PC-9 (cell line): ENCODE data around the gene XRCC3. TPM values are rescaled to one million over a fixed set of nuclear protein-coding genes. Genes with fewer than 3 reads are reported as not detected.

Source experiments
- BruUV-seq: library from RNA; stranded (reverse); fragments of 400-500 nt; replicated peaks from 2 replicates; lab custom pipeline; 2021; lab: Mats Ljungman, UMichigan
- CTCF ChIA-PET: fragments of 300-600 bp; sonication (Branson Sonifier 250); formaldehyde crosslinking; loops from one replicate; lab custom pipeline; 2022; ENCODE audit warnings: antibody characterized with exemption; lab: Charles Lee
- POLR2A ChIA-PET: fragments of 300-600 bp; sonication (Branson Sonifier 250); formaldehyde crosslinking; loops from one replicate; lab custom pipeline; 2022; ENCODE audit warnings: antibody characterized with exemption; ENCODE audit not compliant: unreplicated experiment; lab: Charles Lee
- DNase-seq, 2 experiments: peaks; one replicate each; pipeline versions ENCODE4 v3.0.0 to v3.0.0-alpha.2; 2015 to 2022; ENCODE audit warnings: mixed read lengths in 1 of 2
- H2AFZ ChIP-seq: fragments of 200-600 bp; sonication (generic); 2 replicates; pipeline ENCODE4 v1.8.1; 2017; ENCODE audit warnings: antibody characterized with exemption
- H3F3A ChIP-seq: fragments of 200-600 bp; sonication (generic); 2 replicates; pipeline ENCODE4 v1.8.1; 2017; ENCODE audit warnings: antibody characterized with exemption, mild to moderate bottlenecking, low read depth; ENCODE audit not compliant: insufficient read depth
- H3K27ac ChIP-seq: fragments of 200-600 bp; sonication (generic); 2 replicates; pipeline ENCODE4 v1.6.1; 2016; ENCODE audit warnings: mixed run types
- H3K27me3 ChIP-seq: fragments of 200-600 bp; sonication (generic); 2 replicates; pipeline ENCODE4 v1.6.1; 2016; ENCODE audit warnings: low read depth, mixed run types; ENCODE audit not compliant: insufficient read depth
- H3K36me3 ChIP-seq: fragments of 200-600 bp; sonication (generic); 2 replicates; pipeline ENCODE4 v1.6.1; 2016; ENCODE audit warnings: low read depth, mixed run types
- H3K4me1 ChIP-seq: fragments of 200-600 bp; sonication (generic); replicated peaks from 2 replicates; pipeline ENCODE4 v1.6.1; 2016; ENCODE audit warnings: mixed run types; ENCODE audit not compliant: insufficient read depth
- H3K4me2 ChIP-seq: fragments of 200-600 bp; sonication (generic); 2 replicates; pipeline ENCODE4 v1.6.1; 2017; ENCODE audit warnings: mixed run types
- H3K4me3 ChIP-seq: fragments of 200-600 bp; sonication (generic); 2 replicates; pipeline ENCODE4 v1.6.1; 2016; ENCODE audit warnings: mixed run types
- H3K79me2 ChIP-seq: fragments of 200-600 bp; sonication (generic); 2 replicates; pipeline ENCODE4 v1.6.1; 2017; ENCODE audit warnings: low read depth, mixed run types
- H3K9me2 ChIP-seq: fragments of 200-600 bp; sonication (generic); 2 replicates; pipeline ENCODE4 v1.8.1; 2017; ENCODE audit warnings: mild to moderate bottlenecking; ENCODE audit not compliant: insufficient read depth
- H3K9me3 ChIP-seq: fragments of 200-600 bp; sonication (generic); 2 replicates; pipeline ENCODE4 v1.8.1; 2016; ENCODE audit warnings: low read depth; ENCODE audit not compliant: insufficient read depth
- H4K20me1 ChIP-seq: fragments of 200-600 bp; sonication (generic); 2 replicates; pipeline ENCODE4 v1.8.1; 2017; ENCODE audit not compliant: insufficient read depth
- EZH2 ChIP-seq: fragments of 200-600 bp; sonication (generic); IDR thresholded peaks from 2 replicates; pipeline ENCODE4 v1.8.0; 2017; ENCODE audit warnings: antibody characterized with exemption, low read depth
- intact Hi-C: fragments of 100-400 bp; cut with micrococcal nuclease; formaldehyde crosslinking; loops from one replicate; pipeline ENCODE4 v1.10.0; 2022; ENCODE audit not compliant: unreplicated experiment
- total RNA-seq: library from RNA; stranded (reverse); gene quantifications from 2 replicates; pipeline ENCODE4 v1.2.3, GENCODE V29; 2021
- TF ChIP-seq, protein P1 (sequence below): fragments of 200-600 bp; sonication (generic); conservative IDR thresholded peaks from 2 replicates; pipeline ENCODE4 v1.6.1; 2017; ENCODE audit warnings: mixed run types, antibody characterized with exemption, mild to moderate bottlenecking, moderate library complexity

Gene XRCC3
- total RNA-seq, 1 experiment from 2014 or later, result 65.1 TPM

DNA sequence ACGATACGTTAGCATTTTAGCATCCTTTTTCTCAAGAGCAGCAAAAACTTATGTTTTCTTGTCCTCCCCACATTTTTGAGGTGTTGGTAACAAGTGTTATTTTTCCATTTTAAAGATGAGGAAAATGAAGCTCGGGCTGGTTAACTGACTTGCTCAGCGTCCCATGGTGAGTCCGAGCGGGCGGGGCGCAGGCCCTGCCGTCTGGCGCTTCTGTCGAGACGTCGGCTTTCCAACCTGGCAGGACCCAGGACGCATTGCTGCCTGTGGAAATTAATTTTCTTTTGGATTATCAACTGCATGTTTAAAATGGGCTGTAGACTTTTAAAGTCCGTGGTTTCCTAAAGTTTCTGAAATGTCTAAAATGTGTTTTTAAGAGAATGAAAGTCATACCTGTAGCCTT, 30.4 kb downstream of the XRCC3 start:
- no TSS peak for BruUV-seq
- Histone ChIP-seq H3K4me2 (no peak overlapping the region), H3K36me3 (peaks cover 82% of the 10 kb centered on the region), H3K79me2 (no peaks in the 10 kb centered on the region), H3K27ac (no peak overlapping the region), H4K20me1 (peaks cover 62% of the 10 kb centered on the region), H3K4me1 (no peaks in the 10 kb centered on the region), H3K27me3 (no peaks in the 10 kb centered on the region), H3K4me3 (no peak overlapping the region), H3F3A (peaks cover 59% of the 10 kb centered on the region; the same call in 1 of the 2 replicates), H2AFZ (no peak overlapping the region), H3K9me3 (no peaks in the 10 kb centered on the region), H3K9me2 (no peaks in the 10 kb centered on the region)
- CTCF ChIA-PET, result no interaction called here
- no peak for TF ChIP-seq EZH2
- TF ChIP-seq, protein P1, sequence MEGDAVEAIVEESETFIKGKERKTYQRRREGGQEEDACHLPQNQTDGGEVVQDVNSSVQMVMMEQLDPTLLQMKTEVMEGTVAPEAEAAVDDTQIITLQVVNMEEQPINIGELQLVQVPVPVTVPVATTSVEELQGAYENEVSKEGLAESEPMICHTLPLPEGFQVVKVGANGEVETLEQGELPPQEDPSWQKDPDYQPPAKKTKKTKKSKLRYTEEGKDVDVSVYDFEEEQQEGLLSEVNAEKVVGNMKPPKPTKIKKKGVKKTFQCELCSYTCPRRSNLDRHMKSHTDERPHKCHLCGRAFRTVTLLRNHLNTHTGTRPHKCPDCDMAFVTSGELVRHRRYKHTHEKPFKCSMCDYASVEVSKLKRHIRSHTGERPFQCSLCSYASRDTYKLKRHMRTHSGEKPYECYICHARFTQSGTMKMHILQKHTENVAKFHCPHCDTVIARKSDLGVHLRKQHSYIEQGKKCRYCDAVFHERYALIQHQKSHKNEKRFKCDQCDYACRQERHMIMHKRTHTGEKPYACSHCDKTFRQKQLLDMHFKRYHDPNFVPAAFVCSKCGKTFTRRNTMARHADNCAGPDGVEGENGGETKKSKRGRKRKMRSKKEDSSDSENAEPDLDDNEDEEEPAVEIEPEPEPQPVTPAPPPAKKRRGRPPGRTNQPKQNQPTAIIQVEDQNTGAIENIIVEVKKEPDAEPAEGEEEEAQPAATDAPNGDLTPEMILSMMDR, result no peak
- POLR2A ChIA-PET, result no interaction called here
- intact Hi-C loops, result no loop called here
- no peak for DNase-seq

DNA sequence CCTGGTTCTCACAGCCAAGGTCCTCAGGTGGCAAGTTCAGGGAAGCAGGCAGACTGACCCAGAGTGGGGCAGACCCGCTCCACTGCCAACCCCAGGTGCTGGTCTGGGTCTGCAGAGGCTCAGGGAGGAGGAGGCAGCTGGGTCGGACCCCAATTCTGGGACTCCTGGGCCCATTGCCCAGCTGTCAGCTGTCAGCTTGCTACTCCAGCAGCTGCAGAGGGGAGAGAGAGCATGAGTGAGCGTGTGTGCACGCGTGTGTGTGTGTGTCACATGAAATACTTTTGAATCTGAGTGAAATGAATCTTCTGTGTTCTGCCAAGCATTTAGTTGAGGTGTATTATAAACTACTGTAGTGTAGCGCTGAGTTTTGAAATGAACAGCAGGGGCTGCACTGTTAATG, 30.8 kb downstream of the XRCC3 start:
- no TSS peak for BruUV-seq
- peaks cover 61% of the 10 kb centered on the region for H4K20me1 ChIP-seq
- H3K4me3 ChIP-seq, result no peak overlapping the region
- peaks cover 56% of the 10 kb centered on the region; the same call in 1 of the 2 replicates for H3F3A ChIP-seq
- CTCF ChIA-PET, result no interaction called here
- no peaks in the 10 kb centered on the region for H3K9me3 ChIP-seq
- TF ChIP-seq EZH2, result no peak
- TF ChIP-seq, protein P1, result no peak
- no peaks in the 10 kb centered on the region for H3K27me3 ChIP-seq
- no peaks in the 10 kb centered on the region for H3K9me2 ChIP-seq
- no peak overlapping the region for H3K27ac ChIP-seq
- H3K79me2 ChIP-seq, result no peaks in the 10 kb centered on the region
- no peak overlapping the region for H3K4me2 ChIP-seq
- no peak for DNase-seq
- POLR2A ChIA-PET, result no interaction called here
- no peak overlapping the region for H2AFZ ChIP-seq
- intact Hi-C loops, result no loop called here
- peaks cover 86% of the 10 kb centered on the region for H3K36me3 ChIP-seq
- no peaks in the 10 kb centered on the region for H3K4me1 ChIP-seq

DNA sequence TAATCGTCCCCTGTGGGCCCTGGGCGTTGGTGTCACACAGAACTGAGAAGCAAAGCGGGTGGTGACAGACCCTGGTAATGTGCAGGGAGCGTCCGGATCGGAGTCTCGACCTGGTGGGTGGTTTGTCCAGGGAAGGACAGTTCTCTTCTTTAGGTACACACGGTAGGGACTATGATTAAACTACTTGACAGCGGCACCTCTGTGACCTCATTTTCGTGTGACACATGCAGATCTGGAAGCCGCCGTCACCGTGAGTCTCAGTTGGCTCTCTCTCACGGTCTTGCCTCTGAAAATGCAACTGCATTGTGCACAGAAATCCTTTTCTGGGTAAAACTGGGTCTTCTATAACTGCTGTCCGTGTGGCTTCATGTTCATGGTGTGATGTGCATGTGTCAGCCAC, 32.1 kb downstream of the XRCC3 start:
- Histone ChIP-seq H3K27me3 (no peaks in the 10 kb centered on the region), H3K27ac (no peak overlapping the region), H3K4me2 (no peak overlapping the region), H3K36me3 (peaks cover 79% of the 10 kb centered on the region), H3F3A (peaks cover 55% of the 10 kb centered on the region; the same call in 1 of the 2 replicates), H3K9me2 (no peaks in the 10 kb centered on the region), H2AFZ (no peak overlapping the region), H3K9me3 (no peaks in the 10 kb centered on the region), H3K4me1 (no peaks in the 10 kb centered on the region), H4K20me1 (peaks cover 58% of the 10 kb centered on the region), H3K79me2 (no peaks in the 10 kb centered on the region), H3K4me3 (no peak overlapping the region)
- ChIA-PET CTCF (no interaction called here), POLR2A (interaction anchor here (0.6 kb wide), 1 partner anchor 633 kb away, joined by 3 read pairs; no protein-coding TSS in a partner anchor)
- intact Hi-C loops, result no loop called here
- TF ChIP-seq EZH2, result no peak
- TF ChIP-seq, protein P1, result no peak
- no TSS peak for BruUV-seq
- no peak for DNase-seq
